Measurements from ENCODE around the gene RAPGEF1. TPM values are rescaled to one million over a fixed set of nuclear protein-coding genes. Genes with fewer than 3 reads are reported as not detected.

Gene RAPGEF1
- total and polyA plus RNA-seq, 12 donors: 14.5 to 136 (median 49.1) TPM

DNA sequence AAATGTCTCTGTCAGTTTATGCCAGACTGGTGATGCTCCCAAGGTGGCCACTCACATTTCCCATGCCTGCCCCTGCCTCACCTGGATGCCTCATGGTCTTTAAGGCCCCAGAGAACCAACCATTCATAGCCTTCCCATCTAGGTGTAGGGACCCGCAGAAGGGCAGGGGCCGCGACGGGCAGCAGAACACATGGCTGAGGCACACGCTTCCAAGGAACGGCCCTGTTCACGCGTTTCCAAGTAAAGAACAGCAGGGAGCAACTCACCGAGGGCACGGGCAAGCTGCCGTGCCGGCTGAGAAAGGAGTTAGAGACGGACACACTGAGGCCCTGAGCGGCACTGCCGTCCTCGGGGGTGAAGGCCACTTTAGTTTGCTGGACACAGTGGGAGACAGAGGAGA, 121.1 kb downstream of the RAPGEF1 start:
- intact Hi-C loops (cut with DNase I): no loop called here
- Histone ChIP-seq H3K36me3 (replicated peaks in 1 of 2) (peaks cover 0 to 42% of the 10 kb centered on the region in 2 donors), H3K4me3 (no peak overlapping the region), H3K9me3 (replicated peaks in 1 of 3) (no peaks in the 10 kb centered on the region), H3K27me3 (no peaks in the 10 kb centered on the region), H3K4me1 (replicated peaks in 1 of 2) (no peaks in the 10 kb centered on the region), H3K27ac (no peak overlapping the region)
- TF ChIP-seq, protein P1, sequence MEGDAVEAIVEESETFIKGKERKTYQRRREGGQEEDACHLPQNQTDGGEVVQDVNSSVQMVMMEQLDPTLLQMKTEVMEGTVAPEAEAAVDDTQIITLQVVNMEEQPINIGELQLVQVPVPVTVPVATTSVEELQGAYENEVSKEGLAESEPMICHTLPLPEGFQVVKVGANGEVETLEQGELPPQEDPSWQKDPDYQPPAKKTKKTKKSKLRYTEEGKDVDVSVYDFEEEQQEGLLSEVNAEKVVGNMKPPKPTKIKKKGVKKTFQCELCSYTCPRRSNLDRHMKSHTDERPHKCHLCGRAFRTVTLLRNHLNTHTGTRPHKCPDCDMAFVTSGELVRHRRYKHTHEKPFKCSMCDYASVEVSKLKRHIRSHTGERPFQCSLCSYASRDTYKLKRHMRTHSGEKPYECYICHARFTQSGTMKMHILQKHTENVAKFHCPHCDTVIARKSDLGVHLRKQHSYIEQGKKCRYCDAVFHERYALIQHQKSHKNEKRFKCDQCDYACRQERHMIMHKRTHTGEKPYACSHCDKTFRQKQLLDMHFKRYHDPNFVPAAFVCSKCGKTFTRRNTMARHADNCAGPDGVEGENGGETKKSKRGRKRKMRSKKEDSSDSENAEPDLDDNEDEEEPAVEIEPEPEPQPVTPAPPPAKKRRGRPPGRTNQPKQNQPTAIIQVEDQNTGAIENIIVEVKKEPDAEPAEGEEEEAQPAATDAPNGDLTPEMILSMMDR (IDR thresholded peaks at IDR 0.05): no peak
- TF ChIP-seq POLR2A (IDR thresholded peaks at IDR 0.05): no peak
- WGBS, 4 donors: 90 to 97% (median 93%) methylated on average over 11 to 16 of the region's 16 CpGs
- no peak for DNase-seq

- Histone ChIP-seq H3K27me3 (no peaks in the 10 kb centered on the region), H3K4me1 (replicated peaks in 1 of 2) (no peaks in the 10 kb centered on the region), H3K36me3 (replicated peaks in 1 of 2) (peaks cover 0 to 42% of the 10 kb centered on the region in 2 donors), H3K27ac (no peak overlapping the region), H3K9me3 (replicated peaks in 1 of 3) (no peaks in the 10 kb centered on the region), H3K4me3 (no peak overlapping the region)
- TF ChIP-seq, protein P1 (IDR thresholded peaks at IDR 0.05): no peak
- no peak for TF ChIP-seq POLR2A (IDR thresholded peaks at IDR 0.05)
- DNase-seq: peak in 5 of 7 donors; percentile 49 to 77 (median 59)
- 29 to 47% (median 42%) methylated on average over 1 to 2 of the region's 2 CpGs for WGBS, 4 donors
- intact Hi-C loops (cut with DNase I): no loop called here
These were observed 121.8 kb downstream of the RAPGEF1 start for GRCh38 chr9:131618071-131618479.

DNA sequence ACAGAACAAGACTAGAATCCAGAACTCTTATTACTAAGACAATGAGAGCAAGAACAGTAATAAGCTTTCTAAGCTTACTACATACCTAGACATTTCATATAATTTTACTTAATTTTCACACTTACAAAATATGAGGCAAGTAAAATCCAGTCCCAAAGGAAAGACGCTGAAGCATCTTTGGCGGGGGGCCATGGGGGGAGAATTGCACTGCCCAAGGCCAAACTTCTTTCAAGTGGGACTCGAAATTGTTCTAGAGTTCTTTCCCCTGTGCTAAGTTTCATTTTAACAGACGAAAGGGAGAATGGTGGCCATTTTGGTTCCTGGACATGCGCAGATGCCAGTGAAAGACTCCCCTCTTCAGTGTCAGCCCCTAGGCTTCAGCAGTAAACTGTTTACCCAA, 122.3 kb downstream of the RAPGEF1 start:
- Histone ChIP-seq H3K9me3 (replicated peaks in 1 of 3) (no peaks in the 10 kb centered on the region), H3K27ac (no peak overlapping the region), H3K4me1 (replicated peaks in 1 of 2) (no peaks in the 10 kb centered on the region), H3K27me3 (no peaks in the 10 kb centered on the region), H3K4me3 (no peak overlapping the region), H3K36me3 (replicated peaks in 1 of 2) (peaks cover 0 to 42% of the 10 kb centered on the region in 2 donors)
- no peak for DNase-seq
- 79 to 91% (median 89%) methylated on average over 5 of the region's 5 CpGs for WGBS, 4 donors
- intact Hi-C loops (cut with DNase I): no loop called here
- TF ChIP-seq, protein P1 (IDR thresholded peaks at IDR 0.05): no peak
- TF ChIP-seq POLR2A (IDR thresholded peaks at IDR 0.05): no peak

- no peak overlapping the region for H3K4me3 ChIP-seq
- no peak overlapping the region for H3K27ac ChIP-seq
- H3K4me1 ChIP-seq (replicated peaks in 1 of 2): no peaks in the 10 kb centered on the region
- WGBS, 4 donors: 64 to 82% (median 71%) methylated on average over 10 of the region's 10 CpGs
- TF ChIP-seq, protein P1 (IDR thresholded peaks at IDR 0.05): no peak
- no peak for TF ChIP-seq POLR2A (IDR thresholded peaks at IDR 0.05)
- no peaks in the 10 kb centered on the region for H3K9me3 ChIP-seq (replicated peaks in 1 of 3)
- H3K27me3 ChIP-seq: no peaks in the 10 kb centered on the region
- intact Hi-C loops (cut with DNase I): no loop called here
- peaks cover 0 to 42% of the 10 kb centered on the region in 2 donors for H3K36me3 ChIP-seq (replicated peaks in 1 of 2)
- DNase-seq: no peak
These were observed 122.8 kb downstream of the RAPGEF1 start for GRCh38 chr9:131616983-131617604.
